ENCODE measurements around the gene GPR78.

The GPR78 gene

DNA sequence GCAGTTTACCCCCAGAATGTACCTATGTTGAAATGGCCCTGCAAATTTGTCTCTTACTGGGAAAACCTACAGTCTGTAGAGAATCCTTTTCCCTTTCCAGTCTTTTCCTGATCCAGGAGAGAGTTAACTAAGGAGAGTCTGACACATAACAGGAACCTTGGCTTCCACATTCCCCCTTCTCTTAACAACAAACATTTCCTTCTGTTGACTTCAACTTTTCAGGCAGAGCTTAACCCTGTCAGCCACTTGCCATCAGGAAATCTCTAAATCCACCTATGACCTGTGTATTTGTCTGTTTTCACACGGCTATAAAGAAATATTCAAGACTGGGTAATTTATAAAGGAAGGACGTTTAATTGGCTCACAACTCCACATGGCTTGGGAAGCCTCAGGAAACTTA lies 45.6 kb upstream of the GPR78 start:
- Histone ChIP-seq H3K4me2 (ENCODE audit: low read length) (peak overlapping the region; percentile 53), H2AFZ (peak overlapping the region; percentile 80), H3K4me1 (peaks cover 16% of the 10 kb centered on the region), H3K27ac (peak overlapping the region; percentile 92), H3K9me3 (ENCODE audit: control insufficient read depth, low read length) (no peaks in the 10 kb centered on the region), H3K9ac (no peak overlapping the region), H3K79me2 (no peaks in the 10 kb centered on the region), H3K4me3 (ENCODE audit: low read depth, low read length) (no peak overlapping the region), H3K36me3 (ENCODE audit: control insufficient read depth, insufficient read depth, low read length) (no peaks in the 10 kb centered on the region), H3K27me3 (ENCODE audit: control insufficient read depth, insufficient read depth, low read length) (no peaks in the 10 kb centered on the region)
- TF ChIP-seq CTCF (IDR thresholded peaks at IDR 0.05): no peak

- Histone ChIP-seq H3K4me3 (ENCODE audit: low read depth, low read length) (no peak overlapping the region), H3K36me3 (ENCODE audit: control insufficient read depth, insufficient read depth, low read length) (no peaks in the 10 kb centered on the region), H3K4me1 (peaks cover 16% of the 10 kb centered on the region), H3K27ac (no peak overlapping the region), H3K9ac (no peak overlapping the region), H3K79me2 (no peaks in the 10 kb centered on the region), H3K4me2 (ENCODE audit: low read length) (no peak overlapping the region), H2AFZ (no peak overlapping the region), H3K27me3 (ENCODE audit: control insufficient read depth, insufficient read depth, low read length) (no peaks in the 10 kb centered on the region), H3K9me3 (ENCODE audit: control insufficient read depth, low read length) (no peaks in the 10 kb centered on the region)
- TF ChIP-seq CTCF (IDR thresholded peaks at IDR 0.05): no peak
These were observed 43.7 kb upstream of the GPR78 start for GRCh38 chr4:8536467-8536866.

DNA sequence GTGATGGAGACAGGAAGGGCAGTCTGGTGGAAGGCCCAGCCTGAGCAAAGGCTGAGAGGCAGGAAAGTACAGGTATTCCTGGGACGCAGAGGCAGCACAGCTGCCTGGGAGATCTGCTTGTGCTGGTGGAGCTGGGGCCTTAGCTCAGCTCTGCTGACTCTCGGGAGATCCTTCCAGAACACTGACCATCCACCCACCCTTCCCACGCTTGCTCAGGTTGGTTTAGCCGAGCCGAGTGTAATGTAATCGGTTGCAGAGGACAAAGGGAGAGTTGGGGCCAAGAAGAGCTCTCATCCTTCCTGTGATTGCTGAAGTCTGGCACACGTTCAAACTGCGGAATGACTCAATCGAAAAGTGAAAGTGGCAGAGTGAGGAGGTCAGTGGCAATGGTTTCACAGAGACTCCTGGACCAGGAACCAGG lies 43.1 kb upstream of the GPR78 start:
- H3K4me1 ChIP-seq: peaks cover 16% of the 10 kb centered on the region
- peak overlapping the region; percentile 78 for H2AFZ ChIP-seq
- no peaks in the 10 kb centered on the region for H3K9me3 ChIP-seq (ENCODE audit: control insufficient read depth, low read length)
- TF ChIP-seq CTCF (IDR thresholded peaks at IDR 0.05): no peak
- H3K79me2 ChIP-seq: no peaks in the 10 kb centered on the region
- H3K4me3 ChIP-seq (ENCODE audit: low read depth, low read length): no peak overlapping the region
- no peak overlapping the region for H3K9ac ChIP-seq
- no peaks in the 10 kb centered on the region for H3K36me3 ChIP-seq (ENCODE audit: control insufficient read depth, insufficient read depth, low read length)
- peak overlapping the region; percentile 54 for H3K27ac ChIP-seq
- H3K27me3 ChIP-seq (ENCODE audit: control insufficient read depth, insufficient read depth, low read length): no peaks in the 10 kb centered on the region
- H3K4me2 ChIP-seq (ENCODE audit: low read length): peak overlapping the region; percentile 16

DNA sequence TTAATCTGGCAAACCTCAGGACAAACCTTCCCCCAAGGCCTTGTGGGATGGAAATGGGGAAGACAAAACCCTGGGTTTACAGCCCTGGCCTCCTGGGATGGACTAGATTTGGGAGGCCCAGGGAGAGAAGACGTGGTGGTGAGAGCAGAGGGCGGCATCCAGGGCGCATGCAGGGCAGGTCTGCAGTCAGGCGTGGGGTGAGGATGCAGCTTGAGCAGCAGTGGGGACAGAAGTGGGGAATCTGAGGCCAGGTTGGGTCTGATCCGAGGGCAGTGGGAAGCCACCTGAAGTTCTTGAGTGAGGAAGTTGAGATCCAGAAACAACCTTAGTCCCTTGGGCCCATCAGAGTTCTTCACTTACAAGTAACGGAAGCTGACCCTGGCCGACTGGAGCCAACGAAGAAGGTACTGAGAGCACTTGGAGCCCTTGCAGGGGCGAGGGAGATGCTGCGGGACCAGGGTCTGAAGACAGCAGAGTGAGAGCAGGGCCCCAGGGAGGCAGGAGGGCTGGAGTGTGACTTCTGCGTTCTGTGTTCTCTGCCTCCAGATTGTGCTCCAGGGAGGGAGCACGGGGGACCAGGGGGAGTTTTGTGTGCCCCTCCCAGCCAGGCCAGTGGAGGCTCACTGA lies 42.0 kb upstream of the GPR78 start:
- Histone ChIP-seq H3K36me3 (ENCODE audit: control insufficient read depth, insufficient read depth, low read length) (no peaks in the 10 kb centered on the region), H3K27me3 (ENCODE audit: control insufficient read depth, insufficient read depth, low read length) (no peaks in the 10 kb centered on the region), H3K9ac (no peak overlapping the region), H3K4me2 (ENCODE audit: low read length) (no peak overlapping the region), H2AFZ (no peak overlapping the region), H3K9me3 (ENCODE audit: control insufficient read depth, low read length) (no peaks in the 10 kb centered on the region), H3K79me2 (no peaks in the 10 kb centered on the region), H3K4me1 (peaks cover 14% of the 10 kb centered on the region), H3K4me3 (ENCODE audit: low read depth, low read length) (no peak overlapping the region), H3K27ac (no peak overlapping the region)
- TF ChIP-seq CTCF (IDR thresholded peaks at IDR 0.05): no peak
